ENCODE results near the gene FYN. TPM values are rescaled to one million over a fixed set of nuclear protein-coding genes. Genes with fewer than 3 reads are reported as not detected.

FYN gene
- total and polyA plus RNA-seq, 2 experiments from 2014 or later = 95.7 to 104 TPM

GRCh38 chr6:111784433-111784832 is 88.8 kb downstream of the FYN start:
- no peaks in the 10 kb centered on the region for H3K27me3 ChIP-seq
- no peak overlapping the region for H3K4me3 ChIP-seq
- peak in 1 of 2 donors; percentile 62 for DNase-seq (ENCODE audit: low read depth in 1 of 2, low spot score in 1 of 2)
- H3K36me3 ChIP-seq = no peaks in the 10 kb centered on the region
- TF ChIP-seq CTCF (IDR thresholded peaks at IDR 0.05; ENCODE audit: low read depth, low read length) = no peak
- H3K9me3 ChIP-seq (ENCODE audit: low read depth) = no peaks in the 10 kb centered on the region
- peaks cover 3% of the 10 kb centered on the region for H3K4me1 ChIP-seq (ENCODE audit: low read depth)
- H3K27ac ChIP-seq = no peak overlapping the region

GRCh38 chr6:111782887-111783466 is 90.3 kb downstream of the FYN start:
- Histone ChIP-seq H3K9me3 (ENCODE audit: low read depth) (no peaks in the 10 kb centered on the region), H3K27ac (no peak overlapping the region), H3K36me3 (no peaks in the 10 kb centered on the region), H3K4me1 (ENCODE audit: low read depth) (peaks cover 3% of the 10 kb centered on the region), H3K27me3 (no peaks in the 10 kb centered on the region), H3K4me3 (no peak overlapping the region)
- DNase-seq (ENCODE audit: low read depth in 1 of 2, low spot score in 1 of 2) = no peak
- TF ChIP-seq CTCF (IDR thresholded peaks at IDR 0.05; ENCODE audit: low read depth, low read length) = no peak

- no peaks in the 10 kb centered on the region for H3K9me3 ChIP-seq (ENCODE audit: low read depth)
- H3K4me1 ChIP-seq (ENCODE audit: low read depth) = peaks cover 3% of the 10 kb centered on the region
- H3K36me3 ChIP-seq = no peaks in the 10 kb centered on the region
- no peak overlapping the region for H3K4me3 ChIP-seq
- DNase-seq (ENCODE audit: low read depth in 1 of 2, low spot score in 1 of 2) = no peak
- no peaks in the 10 kb centered on the region for H3K27me3 ChIP-seq
- H3K27ac ChIP-seq = no peak overlapping the region
- no peak for TF ChIP-seq CTCF (IDR thresholded peaks at IDR 0.05; ENCODE audit: low read depth, low read length)
Measured at GRCh38 chr6:111782192-111782809, 91.0 kb downstream of the FYN start.

- H3K4me3 ChIP-seq = no peak overlapping the region
- peak in 1 of 2 donors; percentile 81 for DNase-seq (ENCODE audit: low read depth in 1 of 2, low spot score in 1 of 2)
- H3K36me3 ChIP-seq = no peaks in the 10 kb centered on the region
- H3K4me1 ChIP-seq (ENCODE audit: low read depth) = peaks cover 3% of the 10 kb centered on the region
- no peaks in the 10 kb centered on the region for H3K9me3 ChIP-seq (ENCODE audit: low read depth)
- no peak overlapping the region for H3K27ac ChIP-seq
- no peaks in the 10 kb centered on the region for H3K27me3 ChIP-seq
- TF ChIP-seq CTCF (IDR thresholded peaks at IDR 0.05; ENCODE audit: low read depth, low read length) = no peak
Measured at GRCh38 chr6:111781041-111781708, 92.1 kb downstream of the FYN start.

- no peaks in the 10 kb centered on the region for H3K9me3 ChIP-seq (ENCODE audit: low read depth)
- H3K36me3 ChIP-seq = no peaks in the 10 kb centered on the region
- no peaks in the 10 kb centered on the region for H3K27me3 ChIP-seq
- no peak overlapping the region for H3K27ac ChIP-seq
- no peak for DNase-seq (ENCODE audit: low read depth in 1 of 2, low spot score in 1 of 2)
- no peak overlapping the region for H3K4me3 ChIP-seq
- no peak for TF ChIP-seq CTCF (IDR thresholded peaks at IDR 0.05; ENCODE audit: low read depth, low read length)
- peaks cover 3% of the 10 kb centered on the region for H3K4me1 ChIP-seq (ENCODE audit: low read depth)
Measured at GRCh38 chr6:111780393-111780792, 92.9 kb downstream of the FYN start.

Measured in cardiac muscle cell (in vitro differentiated cells and primary cell).